HepG2 (cell line): ENCODE measurements around the gene PMM2. TPM values are rescaled to one million over a fixed set of nuclear protein-coding genes. Genes with fewer than 3 reads are reported as not detected.

Experiments
- DPF2 ChIP-seq: sonication (generic); formaldehyde crosslinking; IDR thresholded peaks from 2 replicates; pipeline ENCODE4 v1.4.0; 2020; ENCODE audit warnings: mild to moderate bottlenecking, low read depth, missing genetic modification reagents, borderline replicate concordance
- HOXA9 ChIP-seq: sonication (generic); formaldehyde crosslinking; IDR thresholded peaks from 2 replicates; pipeline ENCODE4 v1.8.1; 2022; ENCODE audit warnings: missing genetic modification reagents, mild to moderate bottlenecking, moderate library complexity, borderline replicate concordance
- MEIS1 ChIP-seq: sonication (generic); formaldehyde crosslinking; IDR thresholded peaks from 2 replicates; pipeline ENCODE4 v1.9.0; 2021; ENCODE audit warnings: mild to moderate bottlenecking, missing genetic modification reagents, moderate library complexity, borderline replicate concordance
- NR2F1 ChIP-seq, 2 experiments: fragments of 450-650 bp in 1 of 2; formaldehyde crosslinking in 1 of 2; IDR thresholded peaks; 2 replicates each; pipeline versions ENCODE4 v1.5.0 to v1.6.1; 2016 to 2020; ENCODE audit warnings: mild to moderate bottlenecking in 1 of 2, missing compliant biosample characterization in 1 of 2, missing genetic modification reagents in 1 of 2, moderate library complexity in 1 of 2
- RBM22 ChIP-seq: fragments of 200-400 bp; formaldehyde crosslinking; optimal IDR thresholded peaks from 2 replicates; pipeline ENCODE3; 2017; ENCODE audit warnings: mild to moderate bottlenecking, low read length, moderate library complexity
- SMAD9 ChIP-seq: sonication (generic); formaldehyde crosslinking; IDR thresholded peaks from 2 replicates; pipeline ENCODE4 v1.5.1; 2020; ENCODE audit warnings: mild to moderate bottlenecking, missing genetic modification reagents
- SP2 ChIP-seq: sonication (generic); formaldehyde crosslinking; IDR thresholded peaks from 2 replicates; pipeline ENCODE4 v1.5.1; 2020; ENCODE audit warnings: mild to moderate bottlenecking, missing genetic modification reagents
- ZMYM2 ChIP-seq: sonication (generic); formaldehyde crosslinking; IDR thresholded peaks from 2 replicates; pipeline ENCODE4 v1.8.0; 2022; ENCODE audit warnings: mild to moderate bottlenecking, missing genetic modification reagents
- ZNF10 ChIP-seq: sonication (generic); formaldehyde crosslinking; IDR thresholded peaks from 2 replicates; pipeline ENCODE4 v1.4.0; 2020; ENCODE audit warnings: mild to moderate bottlenecking, low read depth, missing genetic modification reagents, borderline replicate concordance
- ZNF235 ChIP-seq: sonication (generic); formaldehyde crosslinking; IDR thresholded peaks from 2 replicates; pipeline ENCODE4 v1.8.1; 2023; ENCODE audit warnings: mild to moderate bottlenecking, missing genetic modification reagents, borderline replicate concordance
- ZNF260 ChIP-seq: sonication (generic); formaldehyde crosslinking; IDR thresholded peaks from 2 replicates; pipeline ENCODE4 v1.4.0; 2020; ENCODE audit warnings: missing genetic modification reagents, low read depth, mild to moderate bottlenecking, borderline replicate concordance
- ZNF30 ChIP-seq: sonication (generic); formaldehyde crosslinking; IDR thresholded peaks from 2 replicates; pipeline ENCODE4 v1.5.0; 2020; ENCODE audit warnings: mild to moderate bottlenecking, missing genetic modification reagents
- ZNF430 ChIP-seq: sonication (generic); formaldehyde crosslinking; IDR thresholded peaks from 2 replicates; pipeline ENCODE4 v1.9.0; 2021; ENCODE audit warnings: mild to moderate bottlenecking, missing genetic modification reagents
- ZNF484 ChIP-seq: sonication (generic); formaldehyde crosslinking; IDR thresholded peaks from 2 replicates; pipeline ENCODE4 v1.5.1; 2020; ENCODE audit warnings: mild to moderate bottlenecking, low read depth, missing genetic modification reagents, borderline replicate concordance
- ZNF512 ChIP-seq: sonication (generic); formaldehyde crosslinking; IDR thresholded peaks from 2 replicates; pipeline ENCODE4 v1.4.0; 2020; ENCODE audit warnings: mild to moderate bottlenecking, missing genetic modification reagents
- ZNF513 ChIP-seq: sonication (generic); formaldehyde crosslinking; conservative IDR thresholded peaks from 2 replicates; pipeline ENCODE4 v1.5.0; 2020; ENCODE audit warnings: missing genetic modification reagents
- ZNF720 ChIP-seq: sonication (generic); formaldehyde crosslinking; IDR thresholded peaks from 2 replicates; pipeline ENCODE4 v1.4.0; 2020; ENCODE audit warnings: missing genetic modification reagents
- ZNF788 ChIP-seq: sonication (generic); formaldehyde crosslinking; IDR thresholded peaks from 2 replicates; pipeline ENCODE4 v1.5.0; 2020; ENCODE audit warnings: mild to moderate bottlenecking, missing genetic modification reagents, borderline replicate concordance
- polyA plus RNA-seq, 8 experiments: library from polyadenylated mRNA; depleted of rRNA in 3 of 8; stranded (reverse) in 7 of 8; unstranded in 1 of 8; fragments of >200 nt; fragmentation: Illumina TruSeq in 4 of 8; extraction: Trizol in 4 of 8; gene quantifications; 2 replicates each; pipeline versions ENCODE4 v1.2.1 to v1.2.3, GENCODE V29; 2011 to 2016; ENCODE audit warnings: low read depth in 4 of 8, missing spikeins in 1 of 8, mixed read lengths in 1 of 8; ENCODE audit not compliant: insufficient read depth in 1 of 8
- total RNA-seq, 5 experiments: library from RNA; depleted of rRNA; stranded (reverse); fragments of >200 nt; fragmentation: Illumina TruSeq; extraction: Trizol; gene quantifications; 2 replicates each; pipeline ENCODE4 v1.2.3, GENCODE V29; 2016; ENCODE audit warnings: low read depth in 1 of 5
- TF ChIP-seq, protein P1 (sequence below): IDR thresholded peaks from 2 replicates; pipeline ENCODE4 v1.6.1; 2016; ENCODE audit warnings: low read depth
- TF ChIP-seq, protein P2 (sequence below): sonication (generic); formaldehyde crosslinking; IDR thresholded peaks from 2 replicates; pipeline ENCODE4 v1.8.1; 2023; ENCODE audit warnings: mild to moderate bottlenecking, inconsistent platforms, moderate library complexity, missing genetic modification reagents, borderline replicate concordance
- TF ChIP-seq, protein P3 (sequence below): sonication (generic); formaldehyde crosslinking; IDR thresholded peaks from 2 replicates; pipeline ENCODE4 v1.8.0; 2022; ENCODE audit warnings: missing genetic modification reagents, low read depth, mild to moderate bottlenecking, borderline replicate concordance

PMM2 gene
- total and polyA plus RNA-seq, 2 of the 13 experiments (the other 11 are each of a cell fraction or from before 2014, with no cell fraction given), result 52.2 to 93.7 TPM

- TF ChIP-seq ZNF720 (no peak), ZNF260 (CRISPR knock-in tag) (0 out of 2 replicates have a peak, but pooled peaks have one; percentile 37), DPF2 (CRISPR knock-in tag) (peak; percentile 35; the same call in 1 of the 2 replicates), MEIS1 (CRISPR knock-in tag) (0 out of 2 replicates have a peak, but pooled peaks have one; percentile 30), ZNF788 (peak; percentile 91; the same call in 1 of the 2 replicates), SMAD9 (peak; percentile 78; the same call in 1 of the 2 replicates), ZNF484 (CRISPR knock-in tag) (no peak), ZNF235 (CRISPR knock-in tag) (no peak), ZNF512 (CRISPR knock-in tag) (no peak), RBM22 (peak; percentile 98), NR2F1 (CRISPR knock-in tag; IDR thresholded peaks at IDR 0.05) (peak; percentile 98 to 99), HOXA9 (CRISPR knock-in tag) (no peak), ZNF430 (CRISPR knock-in tag) (peak; percentile 87), SP2 (no peak), ZMYM2 (CRISPR knock-in tag) (no peak), ZNF10 (no peak), ZNF30 (CRISPR knock-in tag) (no peak), ZNF513 (CRISPR knock-in tag) (no peak)
- TF ChIP-seq, protein P1, sequence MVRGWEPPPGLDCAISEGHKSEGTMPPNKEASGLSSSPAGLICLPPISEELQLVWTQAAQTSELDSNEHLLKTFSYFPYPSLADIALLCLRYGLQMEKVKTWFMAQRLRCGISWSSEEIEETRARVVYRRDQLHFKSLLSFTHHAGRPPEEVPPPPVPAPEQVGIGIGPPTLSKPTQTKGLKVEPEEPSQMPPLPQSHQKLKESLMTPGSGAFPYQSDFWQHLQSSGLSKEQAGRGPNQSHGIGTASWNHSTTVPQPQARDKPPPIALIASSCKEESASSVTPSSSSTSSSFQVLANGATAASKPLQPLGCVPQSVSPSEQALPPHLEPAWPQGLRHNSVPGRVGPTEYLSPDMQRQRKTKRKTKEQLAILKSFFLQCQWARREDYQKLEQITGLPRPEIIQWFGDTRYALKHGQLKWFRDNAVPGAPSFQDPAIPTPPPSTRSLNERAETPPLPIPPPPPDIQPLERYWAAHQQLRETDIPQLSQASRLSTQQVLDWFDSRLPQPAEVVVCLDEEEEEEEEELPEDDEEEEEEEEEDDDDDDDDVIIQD (CRISPR knock-in tag), result 0 out of 2 replicates have a peak, but pooled peaks have one; percentile 42
- TF ChIP-seq, protein P2, sequence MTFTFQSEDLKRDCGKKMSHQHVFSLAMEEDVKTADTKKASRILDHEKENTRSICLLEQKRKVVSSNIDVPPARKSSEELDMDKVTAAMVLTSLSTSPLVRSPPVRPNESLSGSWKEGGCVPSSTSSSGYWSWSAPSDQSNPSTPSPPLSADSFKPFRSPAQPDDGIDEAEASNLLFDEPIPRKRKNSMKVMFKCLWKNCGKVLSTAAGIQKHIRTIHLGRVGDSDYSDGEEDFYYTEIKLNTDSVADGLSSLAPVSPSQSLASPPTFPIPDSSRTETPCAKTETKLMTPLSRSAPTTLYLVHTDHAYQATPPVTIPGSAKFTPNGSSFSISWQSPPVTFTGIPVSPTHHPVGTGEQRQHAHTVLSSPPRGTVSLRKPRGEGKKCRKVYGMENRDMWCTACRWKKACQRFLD (CRISPR knock-in tag), result peak; percentile 74; the same call in 1 of the 2 replicates
- TF ChIP-seq, protein P3, sequence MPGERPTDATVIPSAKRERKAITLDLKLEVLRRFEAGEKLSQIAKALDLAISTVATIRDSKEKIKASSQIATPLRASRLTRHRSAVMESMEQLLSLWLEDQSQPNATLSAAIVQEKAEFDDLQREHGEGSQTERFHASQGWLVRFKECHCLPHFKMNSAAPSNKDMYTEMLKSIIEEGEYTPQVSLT (CRISPR knock-in tag), result no peak
Measured at GRCh38 chr16:8859913-8860881, 62.6 kb downstream of the PMM2 start (continued).
